22Rv1 (cell line): Measurements from ENCODE around the gene TTC16.

Experiments used
- H3K27ac ChIP-seq: fragments of 450-650 bp; 2 replicates; pipeline ENCODE4 v1.5.1; 2017
- CTCF ChIP-seq: fragments of 450-650 bp; IDR thresholded peaks from 2 replicates; pipeline ENCODE4 v1.5.1; 2017; ENCODE audit warnings: mild to moderate bottlenecking
- ZFX ChIP-seq: fragments of 450-650 bp; IDR thresholded peaks from 2 replicates; pipeline ENCODE4 v1.6.1; 2017; ENCODE audit warnings: antibody characterized with exemption, borderline replicate concordance

Gene TTC16

GRCh38 chr9:127744398-127745110, 28.7 kb downstream of the TTC16 start:
- TF ChIP-seq ZFX, result no peak
- no peak for TF ChIP-seq CTCF
- no peak overlapping the region for H3K27ac ChIP-seq

GRCh38 chr9:127746959-127747569, 31.2 kb downstream of the TTC16 start:
- H3K27ac ChIP-seq, result no peak overlapping the region
- TF ChIP-seq ZFX (no peak), CTCF (peak; percentile 11; the same call in 1 of the 2 replicates)

GRCh38 chr9:127749090-127749787, 33.4 kb downstream of the TTC16 start:
- TF ChIP-seq ZFX (no peak), CTCF (no peak)
- H3K27ac ChIP-seq, result no peak overlapping the region

GRCh38 chr9:127751269-127752054, 35.6 kb downstream of the TTC16 start:
- no peak for TF ChIP-seq ZFX
- TF ChIP-seq CTCF, result no peak

GRCh38 chr9:127753148-127753547, 37.3 kb downstream of the TTC16 start:
- H3K27ac ChIP-seq, result no peak overlapping the region

More at GRCh38 chr9:127751269-127752054, 35.6 kb downstream of the TTC16 start:
- H3K27ac ChIP-seq, result no peak overlapping the region

GRCh38 chr9:127753622-127754021, 37.7 kb downstream of the TTC16 start:
- no peak overlapping the region for H3K27ac ChIP-seq
- TF ChIP-seq CTCF, result no peak
- TF ChIP-seq ZFX, result no peak

More at GRCh38 chr9:127753148-127753547, 37.3 kb downstream of the TTC16 start:
- TF ChIP-seq CTCF (no peak), ZFX (no peak)
